Frontal cortex (tissue), 4 donors: ENCODE measurements around the gene ROBO1. TPM values are rescaled to one million over a fixed set of nuclear protein-coding genes. Genes with fewer than 3 reads are reported as not detected.
A peak's percentile ranks its signal among the peaks of the same experiment; 100 is the strongest.

Experiments used
- DNase-seq, 2 donors: peaks; one replicate each; pipeline ENCODE4 v3.0.0; 2012; ENCODE audit warnings: low spot score in 2 of 2
- FAIRE-seq: peaks from 2 replicates; lab custom pipeline; 2012; peaks lifted over from hg19 to GRCh38; lab: Jason Lieb, UNC
- total RNA-seq: library from RNA; depleted of rRNA; stranded (reverse); fragments of >200 nt; gene quantifications from one replicate; pipeline ENCODE4 v1.2.3, GENCODE V29; 2014
- donor health status: control.
- donor health status: control.
- donor health status: control.

ROBO1 gene
- total RNA-seq, 1 donor from 2014 or later = 296 TPM

DNA sequence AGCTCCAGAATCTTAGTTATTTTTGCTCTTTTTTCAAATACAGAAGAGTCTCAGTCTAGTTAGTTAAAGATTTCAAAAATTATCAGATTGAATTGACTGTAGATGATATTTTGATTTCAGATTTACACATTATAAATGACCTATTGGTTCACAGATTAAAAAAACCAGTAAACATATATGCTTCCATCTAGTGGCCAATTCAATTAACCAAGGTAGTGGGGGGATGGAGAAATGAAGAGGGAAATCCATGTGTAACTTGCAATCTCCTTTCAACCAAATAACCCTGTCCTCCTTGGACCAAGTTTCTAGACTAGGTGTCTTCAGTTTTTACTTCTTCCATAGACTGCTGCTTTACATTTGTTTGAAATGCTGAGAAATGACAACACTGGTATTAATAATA lies 789.8 kb downstream of the ROBO1 start:
- DNase-seq = no peak
- FAIRE-seq = peak; percentile 63

DNA sequence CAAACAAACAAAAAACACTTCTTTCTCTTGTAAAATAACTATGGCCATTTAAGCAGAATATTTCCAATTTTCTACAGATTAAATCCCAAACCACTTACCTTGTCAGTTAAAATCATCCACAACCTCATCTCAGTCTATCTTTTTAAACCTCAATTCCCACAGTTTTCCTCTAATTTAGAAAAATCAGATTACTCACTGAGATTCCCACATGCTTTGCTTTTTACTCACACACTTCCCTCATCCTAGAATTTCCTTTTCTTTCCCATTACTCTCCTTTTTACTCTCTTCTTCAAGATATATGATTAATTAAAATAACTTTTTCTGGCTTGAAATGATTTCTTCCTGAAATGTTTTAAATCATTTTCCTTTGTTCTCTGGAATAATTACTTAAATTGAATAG lies 790.7 kb downstream of the ROBO1 start:
- no peak for FAIRE-seq
- DNase-seq = no peak

DNA sequence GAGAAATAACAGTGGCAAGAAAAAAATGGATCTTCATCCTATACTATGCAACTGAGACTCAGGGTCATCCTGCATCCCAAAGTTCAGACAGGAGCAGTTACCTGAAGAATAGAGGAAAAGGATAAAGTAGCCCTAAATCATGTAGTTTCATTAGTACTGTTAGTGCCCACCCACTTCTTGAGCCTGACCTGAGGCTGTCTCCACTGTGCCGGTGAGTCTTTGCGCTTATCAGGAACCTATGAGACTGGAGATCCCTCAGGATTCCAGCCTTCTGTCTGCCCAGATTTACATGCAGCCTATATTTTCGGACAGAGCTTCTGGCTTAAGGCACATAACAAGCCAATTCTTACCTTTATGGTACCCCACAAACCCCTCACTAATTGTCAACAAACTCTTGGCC lies 791.6 kb downstream of the ROBO1 start:
- FAIRE-seq (no peak), DNase-seq (no peak)

DNA sequence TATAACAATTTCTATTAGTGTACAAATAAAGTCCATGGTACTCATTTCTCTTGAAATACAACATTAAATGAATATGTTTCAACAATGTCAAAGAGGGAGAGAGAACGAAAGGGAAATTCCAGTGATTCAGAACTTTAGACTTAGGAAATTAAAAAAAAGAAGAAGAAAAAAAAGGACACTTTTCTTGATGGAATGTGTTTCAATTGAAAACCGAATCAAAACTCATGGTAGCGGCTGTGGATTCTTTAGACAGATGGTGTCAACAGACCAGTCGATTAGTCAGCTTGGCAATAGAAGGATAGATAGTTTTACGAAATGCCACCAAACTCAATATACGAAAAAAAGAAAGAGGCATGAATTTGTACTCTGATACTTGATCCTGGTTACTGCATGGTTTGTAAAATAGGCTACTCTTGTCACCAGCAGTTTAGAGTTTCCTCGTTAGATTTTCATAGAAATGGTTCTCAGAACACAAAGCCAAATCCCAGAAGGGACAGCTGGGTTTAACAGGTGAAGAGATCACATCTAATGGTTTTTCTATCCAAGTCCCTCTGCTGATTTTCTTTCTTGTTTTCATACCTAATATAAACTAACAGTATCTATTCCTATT lies 793.5 kb downstream of the ROBO1 start:
- FAIRE-seq (no peak), DNase-seq (no peak)

DNA sequence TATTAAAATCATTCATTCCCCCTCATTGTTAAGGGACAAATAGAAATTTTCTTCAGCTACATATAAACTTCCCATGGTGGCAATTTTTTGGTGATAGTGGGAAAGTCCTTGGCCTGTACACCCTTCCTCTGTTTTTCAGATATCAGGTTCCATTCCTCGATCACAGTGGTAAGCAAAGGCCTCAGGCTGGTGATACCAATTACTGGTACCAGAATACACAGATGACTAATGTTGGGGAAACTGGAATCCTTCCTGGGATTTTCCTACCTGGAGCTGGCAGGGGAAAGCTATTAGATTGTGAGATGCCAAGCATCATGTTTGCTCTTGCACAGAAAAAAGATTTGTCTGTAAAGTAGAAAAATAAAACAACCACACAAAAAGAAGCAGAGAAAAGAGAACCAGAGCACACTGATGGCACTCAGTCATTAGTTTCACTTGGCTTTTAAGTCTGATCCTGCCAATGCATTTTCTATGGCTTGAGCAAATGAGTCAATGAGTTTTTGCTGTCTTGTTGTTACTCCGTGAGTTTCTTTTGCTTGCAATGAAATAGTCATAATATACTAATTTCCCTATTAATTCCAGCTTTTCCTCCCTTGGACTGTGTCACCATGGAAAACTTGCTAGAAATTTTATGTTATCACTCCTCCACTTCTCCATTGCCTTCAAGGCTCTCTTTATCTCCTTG lies 795.0 kb downstream of the ROBO1 start:
- DNase-seq (no peak), FAIRE-seq (no peak)

DNA sequence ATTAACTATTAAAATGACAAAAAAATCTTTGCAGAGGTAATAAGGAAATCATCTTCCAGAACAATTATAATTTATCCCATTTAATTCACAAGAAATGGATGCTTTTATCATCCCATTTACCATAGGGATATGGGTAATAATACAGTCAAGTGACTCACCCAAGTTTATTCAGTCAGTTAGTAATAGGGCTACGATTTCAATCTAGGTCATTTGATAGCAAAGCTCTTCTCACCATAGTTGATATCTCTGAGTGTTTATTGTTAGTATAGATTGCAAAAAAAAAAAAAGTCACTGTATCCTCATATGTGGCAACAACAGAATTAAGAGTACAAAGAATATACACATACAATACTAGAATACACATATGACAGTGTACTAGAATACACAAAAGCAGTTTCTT lies 797.1 kb downstream of the ROBO1 start:
- DNase-seq (no peak), FAIRE-seq (no peak)

DNA sequence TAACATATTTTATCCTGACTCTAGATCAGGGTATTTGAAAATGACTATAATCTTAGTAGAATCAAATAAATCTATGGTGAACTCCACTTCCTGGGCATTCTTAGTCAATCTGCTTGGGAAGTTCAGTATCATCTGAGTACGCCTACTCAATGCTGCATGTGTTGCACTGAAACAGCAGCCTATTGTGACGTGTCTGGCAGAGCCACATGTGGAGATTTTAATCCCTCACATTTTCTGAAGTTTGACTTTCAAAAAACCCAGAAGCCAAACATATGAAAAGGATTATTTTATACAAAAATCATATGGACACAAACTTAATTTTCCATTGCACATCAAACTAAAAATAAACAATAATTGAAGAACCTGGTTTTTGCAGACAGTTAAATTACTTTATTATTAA lies 798.3 kb downstream of the ROBO1 start:
- FAIRE-seq (peak; percentile 93), DNase-seq (peak; percentile 16 to 34)

DNA sequence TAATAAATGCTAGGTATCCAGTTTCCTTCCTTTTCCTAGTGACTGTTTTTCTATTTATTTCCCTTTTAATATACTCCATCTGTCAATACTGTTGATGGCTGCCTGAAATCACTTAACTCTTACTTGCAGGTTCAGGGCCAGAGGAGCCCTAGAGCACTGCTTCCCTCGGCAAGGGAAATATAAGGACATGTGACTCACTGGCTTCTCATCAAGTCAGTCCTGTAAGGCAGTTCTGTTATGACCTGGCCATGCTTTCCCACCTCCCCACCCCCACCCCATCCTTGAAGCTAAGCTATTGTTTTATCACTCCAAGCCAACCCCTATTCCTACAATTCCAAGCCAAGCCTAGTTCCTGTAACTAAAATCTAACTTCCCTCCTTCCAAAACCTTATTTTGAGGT lies 800.7 kb downstream of the ROBO1 start:
- DNase-seq (no peak), FAIRE-seq (no peak)

DNA sequence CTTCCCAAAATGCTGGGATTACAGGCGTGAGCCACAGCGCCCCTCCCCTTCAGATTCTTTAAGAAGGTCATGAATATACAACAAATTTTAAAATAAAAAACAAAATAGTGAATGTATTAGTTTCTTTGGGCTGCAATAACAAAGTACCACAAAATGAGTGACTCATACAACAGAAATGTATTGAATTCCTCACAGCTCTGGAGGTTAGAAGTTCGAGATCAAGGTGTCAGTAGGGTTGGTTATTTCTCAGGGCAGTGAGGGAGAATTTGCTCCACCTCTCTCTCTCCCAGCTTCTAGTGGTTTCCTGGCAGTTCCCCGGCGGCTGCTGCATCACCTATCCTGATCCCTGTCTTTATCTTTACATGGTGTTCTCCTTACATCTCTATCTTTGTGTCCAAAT lies 804.0 kb downstream of the ROBO1 start:
- FAIRE-seq = no peak
- DNase-seq = no peak

DNA sequence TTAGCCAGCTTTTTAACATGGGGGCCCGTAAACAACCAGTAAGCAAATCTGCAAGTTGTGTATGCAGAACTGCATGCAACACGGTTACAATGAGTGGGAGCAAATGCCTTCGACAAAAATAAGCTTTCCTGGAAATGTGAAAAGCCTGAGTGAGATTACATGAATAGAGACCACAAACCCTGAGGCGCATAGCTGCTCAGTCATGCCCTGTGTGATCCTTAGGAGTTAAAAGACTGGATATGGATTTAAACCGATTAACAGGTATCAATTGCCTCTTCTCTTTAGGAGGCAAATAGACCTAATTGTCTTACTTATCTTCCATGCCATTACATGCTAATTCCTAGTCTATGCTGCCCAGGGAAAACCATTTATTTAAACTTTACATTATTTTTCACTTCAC lies 810.3 kb downstream of the ROBO1 start:
- DNase-seq (no peak), FAIRE-seq (no peak)

DNA sequence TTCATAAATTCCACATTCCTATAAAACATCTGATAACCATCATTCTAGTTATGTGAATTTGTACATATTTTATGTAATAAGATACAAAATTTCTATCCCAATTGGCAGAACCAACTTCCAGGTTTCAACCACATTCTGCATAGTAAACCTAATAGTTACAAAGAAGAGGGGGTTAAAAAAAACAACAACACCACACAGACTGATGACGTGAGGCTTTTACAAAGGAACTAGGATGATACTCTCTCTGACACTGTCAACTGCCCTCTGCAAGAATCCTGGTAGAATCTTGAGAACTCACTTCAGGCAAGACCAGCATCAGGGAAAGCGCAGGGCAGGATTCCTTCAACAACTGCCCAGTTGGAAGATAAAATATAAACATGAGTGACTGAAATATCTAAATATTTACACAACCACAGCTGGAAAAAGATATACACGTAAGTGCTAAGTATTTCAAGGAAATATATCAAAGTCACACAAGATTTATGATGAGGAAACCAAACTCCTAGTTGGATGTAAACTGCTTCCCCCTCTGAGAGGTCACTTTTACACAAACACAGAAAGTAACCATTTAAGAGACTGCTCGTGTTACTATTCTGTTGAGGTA lies 816.4 kb downstream of the ROBO1 start:
- no peak for FAIRE-seq
- no peak for DNase-seq

DNA sequence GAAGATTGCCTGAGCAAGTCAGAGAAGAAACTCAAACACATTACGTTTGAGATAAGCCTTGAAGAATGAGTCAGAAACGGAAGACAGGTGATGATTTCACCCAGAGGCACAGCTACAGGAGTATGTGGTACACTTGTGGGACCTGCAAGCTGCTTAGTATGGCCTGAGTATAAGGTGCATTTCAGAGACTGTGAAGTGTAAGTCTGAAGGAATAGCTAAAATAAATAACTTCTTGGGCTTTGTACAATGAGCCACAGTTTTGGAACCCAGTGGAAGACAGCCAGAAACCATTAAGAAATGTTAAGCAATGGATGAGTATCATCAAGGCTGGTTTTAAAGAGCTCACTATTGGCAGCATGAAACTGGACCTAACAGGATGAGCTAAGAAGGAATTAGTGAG lies 826.2 kb downstream of the ROBO1 start:
- no peak for FAIRE-seq
- DNase-seq = no peak

DNA sequence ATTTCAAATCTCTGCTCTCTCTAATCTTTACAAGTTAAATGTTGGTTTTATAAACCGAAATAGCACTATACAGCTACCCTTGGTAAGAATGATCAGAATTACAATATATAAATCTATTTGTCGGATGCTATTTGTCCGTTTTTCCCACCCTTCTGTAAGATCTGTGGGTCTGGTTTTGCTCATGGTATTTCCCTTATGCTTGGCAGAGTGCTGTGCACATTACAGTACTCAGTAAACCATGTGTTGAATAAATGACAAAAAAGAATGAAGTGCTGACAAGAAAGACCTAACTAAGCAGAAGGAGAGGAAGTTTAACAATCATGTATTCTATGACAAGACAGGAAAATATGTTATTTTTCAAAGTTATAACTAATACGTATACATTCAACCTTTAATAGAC lies 827.2 kb downstream of the ROBO1 start:
- FAIRE-seq (no peak), DNase-seq (no peak)

DNA sequence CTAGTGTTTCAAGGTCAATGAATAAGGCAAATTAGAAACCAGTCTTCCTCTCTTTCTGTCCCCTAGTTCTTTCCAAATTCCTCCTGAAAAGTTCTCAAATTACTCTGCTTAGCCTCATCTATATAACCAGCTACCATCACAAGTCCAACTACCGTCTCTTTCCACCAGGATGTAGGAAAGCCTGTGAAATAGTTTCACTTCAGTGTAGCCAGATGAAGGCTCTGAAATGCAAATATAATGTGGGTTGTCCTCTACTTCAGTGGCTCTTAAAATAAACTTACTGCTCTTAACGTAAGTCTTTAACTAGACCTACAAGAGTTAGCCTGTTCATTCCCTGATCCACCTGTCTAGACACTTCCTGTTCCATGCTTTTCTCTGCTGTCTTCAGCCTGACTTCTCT lies 827.7 kb downstream of the ROBO1 start:
- FAIRE-seq (no peak), DNase-seq (no peak)

DNA sequence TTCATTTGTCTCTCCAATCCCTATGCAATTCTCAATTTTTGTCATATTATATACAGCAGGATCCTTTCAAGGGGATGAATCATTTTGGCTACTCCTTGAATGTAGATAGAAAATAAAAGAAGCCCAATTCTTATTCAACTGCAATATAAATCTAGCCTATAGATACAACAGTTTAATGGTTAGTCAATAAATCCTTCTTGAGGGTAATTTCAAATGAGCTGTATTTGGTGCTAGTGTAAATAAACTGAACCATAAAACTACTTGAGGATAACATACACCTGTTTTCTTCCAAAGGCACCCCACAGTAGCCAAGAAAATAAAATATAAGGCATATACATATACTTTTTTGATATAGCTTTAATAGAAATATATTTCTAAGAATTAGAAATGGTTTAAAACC lies 830.3 kb downstream of the ROBO1 start:
- DNase-seq (no peak), FAIRE-seq (no peak)

DNA sequence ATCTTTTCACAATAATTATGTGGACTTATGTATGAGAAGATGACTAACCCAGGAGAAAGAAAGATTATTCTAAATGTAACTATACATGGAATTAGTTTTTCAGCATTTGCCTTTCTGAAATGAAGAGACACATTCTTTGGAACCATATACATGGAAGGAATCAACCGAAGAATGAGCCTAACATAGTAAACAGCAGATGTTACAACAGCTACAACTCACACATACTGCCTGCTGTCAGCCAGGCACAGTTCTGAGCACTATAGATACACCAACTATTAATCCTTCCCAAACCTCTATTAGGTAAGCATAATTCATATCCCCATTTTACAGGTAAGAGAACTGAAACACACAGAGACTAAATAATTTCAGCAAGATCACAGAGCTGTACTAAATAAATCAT lies 840.0 kb downstream of the ROBO1 start:
- no peak for FAIRE-seq
- DNase-seq = no peak

DNA sequence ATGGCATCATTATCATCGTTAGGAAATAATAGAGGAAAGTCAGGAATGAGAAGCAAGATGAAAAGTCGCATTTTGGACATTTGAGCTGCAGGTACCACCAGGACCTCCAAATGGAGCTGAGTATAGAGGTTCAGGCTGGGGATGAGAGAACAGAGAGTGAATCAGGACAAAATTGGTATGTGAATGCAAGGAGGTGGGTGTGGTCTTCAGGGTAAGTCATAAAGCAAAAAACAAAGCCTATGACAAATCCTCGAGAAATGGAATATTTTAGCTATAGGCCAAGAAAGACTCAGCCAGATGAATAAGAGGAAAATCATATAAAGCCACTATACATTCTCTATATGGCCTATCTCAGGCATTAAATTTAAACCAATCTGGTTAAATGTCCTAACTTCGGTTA lies 841.3 kb downstream of the ROBO1 start:
- FAIRE-seq (no peak), DNase-seq (no peak)

DNA sequence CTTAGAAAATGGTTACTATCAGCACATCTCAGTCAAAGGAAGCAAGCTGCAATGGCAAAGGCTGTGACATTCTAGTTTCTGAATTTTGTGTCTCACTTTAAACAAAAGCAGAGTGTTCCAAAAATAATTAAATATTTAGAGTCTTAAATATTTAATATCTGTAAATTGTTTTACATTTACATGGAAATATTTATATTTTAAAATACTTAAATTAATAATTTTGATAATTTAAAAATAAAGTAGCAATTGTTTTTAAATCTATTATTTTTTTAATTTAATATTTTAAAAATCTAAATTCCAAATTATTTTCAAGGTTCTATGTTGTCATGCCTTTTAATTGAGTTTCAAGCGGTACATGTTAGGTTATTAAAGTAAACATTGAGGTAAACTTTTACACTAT lies 843.1 kb downstream of the ROBO1 start:
- peak; percentile 98 for FAIRE-seq

DNA sequence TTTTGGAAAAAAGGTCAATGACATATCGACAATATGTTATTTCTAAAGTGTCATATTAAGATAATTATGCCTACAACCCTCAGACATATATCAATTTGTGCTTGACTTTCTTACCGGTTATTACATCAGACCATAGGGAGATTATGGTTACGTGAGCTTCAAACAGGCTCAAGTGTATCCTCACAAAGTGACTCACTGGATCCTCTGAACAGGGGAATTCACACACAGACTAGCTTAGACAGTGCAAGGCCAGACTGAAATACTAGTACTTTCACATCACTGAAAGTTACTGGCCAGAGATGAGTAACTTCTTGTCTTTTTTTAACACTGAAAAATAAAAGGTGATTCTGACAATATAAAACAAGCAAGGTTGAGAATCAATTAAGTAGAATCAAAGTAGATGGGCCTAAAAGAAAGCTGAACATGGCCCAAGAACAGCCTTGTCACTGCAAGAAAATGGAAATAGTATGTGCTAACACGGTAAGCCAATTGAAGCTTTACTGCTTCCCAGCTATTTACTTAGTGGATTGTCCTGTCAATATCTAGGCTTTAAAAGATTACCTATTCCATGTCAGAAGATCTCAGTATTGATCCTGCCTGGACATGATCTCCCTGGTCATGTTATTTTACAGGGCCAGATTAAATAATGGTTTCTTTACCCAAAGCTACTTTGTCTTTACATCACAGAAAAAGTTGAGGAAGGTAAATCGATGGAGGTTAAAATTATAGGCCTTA lies 848.6 kb downstream of the ROBO1 start:
- DNase-seq = no peak
- no peak for FAIRE-seq

More for the DNA sequence above, 843.1 kb downstream of the ROBO1 start:
- no peak for DNase-seq

DNA sequence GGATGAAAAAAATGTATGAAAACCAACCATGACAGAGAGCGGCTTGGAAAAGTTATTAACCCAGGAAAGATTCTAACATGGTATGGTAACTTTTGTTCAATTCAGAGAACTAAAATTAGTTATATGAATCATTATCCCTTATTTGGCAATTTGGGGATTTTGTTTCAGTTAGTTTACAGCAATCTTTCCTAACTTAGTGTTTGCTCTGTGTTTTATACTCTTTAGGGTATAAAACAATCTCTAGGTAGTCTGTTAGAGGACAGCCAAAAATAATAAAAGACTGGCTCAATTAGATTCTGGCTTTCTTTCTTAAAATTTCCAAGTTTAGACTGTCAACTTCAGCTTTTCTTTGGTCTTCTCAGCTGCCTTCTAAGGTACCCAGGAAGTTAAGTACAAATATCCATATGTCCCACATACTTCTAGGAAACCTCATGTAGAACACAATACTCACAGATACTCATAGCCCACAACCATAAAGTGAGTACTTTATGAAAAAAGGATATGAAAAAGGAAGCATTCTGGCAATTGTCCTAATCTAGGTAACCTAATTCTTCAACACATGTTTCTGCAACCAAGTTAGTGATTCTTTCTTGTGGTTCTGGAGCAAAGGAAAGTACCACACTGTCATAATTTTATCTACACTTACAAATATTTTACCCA lies 849.3 kb downstream of the ROBO1 start:
- FAIRE-seq = no peak

More for the DNA sequence above, 849.3 kb downstream of the ROBO1 start:
- no peak for DNase-seq
